Muscle of leg (tissue), 11 donors: Measurements from ENCODE around the gene ELL3. TPM values are rescaled to one million over a fixed set of nuclear protein-coding genes. Genes with fewer than 3 reads are reported as not detected.
"Not testable (repeated sequence)": the region's sequence is repeated elsewhere in the genome, so short reads cannot be mapped to it uniquely, and the experiment has no call there.

Source experiments
- DNase-seq: peaks from one replicate; pipeline ENCODE4 v3.0.0; 2013
- H3K27ac ChIP-seq: one replicate; pipeline ENCODE4 v1.5.1; 2013; ENCODE audit warnings: mild to moderate bottlenecking, low read length, control low read depth
- H3K27me3 ChIP-seq: one replicate; pipeline ENCODE4 v1.6.1; 2013; ENCODE audit warnings: low read length; ENCODE audit not compliant: control insufficient read depth, insufficient read depth
- H3K36me3 ChIP-seq: one replicate; pipeline ENCODE4 v1.6.1; 2013; ENCODE audit warnings: low read length; ENCODE audit not compliant: control insufficient read depth, insufficient read depth
- H3K4me1 ChIP-seq: one replicate; pipeline ENCODE4 v1.6.1; 2013; ENCODE audit warnings: low read length; ENCODE audit not compliant: control insufficient read depth, insufficient read depth
- H3K4me3 ChIP-seq: one replicate; pipeline ENCODE4 v1.5.1; 2013; ENCODE audit warnings: low read length, control low read depth
- H3K9me3 ChIP-seq: replicated peaks from 2 replicates; pipeline ENCODE4 v1.6.1; 2013; ENCODE audit warnings: low read depth, low read length; ENCODE audit not compliant: control insufficient read depth
- WGBS: methylation state at CpG from one replicate; pipeline ENCODE4 v1.1.5; 2013; ENCODE audit warnings: missing lambda C conversion rate; ENCODE audit not compliant: insufficient coverage; 5-methylcytosine and 5-hydroxymethylcytosine counted together
- polyA plus RNA-seq, 8 donors: library from polyadenylated mRNA; unstranded; fragments of 120-200 nt; gene quantifications; one replicate each; pipeline versions ENCODE4 v1.2.1 to v1.2.3, GENCODE V29; 2013; ENCODE audit warnings: inconsistent platforms in 1 of 8, low replicate concordance in 1 of 8; ENCODE audit not compliant: insufficient read length in 8 of 8, insufficient read depth in 1 of 8
- total RNA-seq: library from RNA; stranded (reverse); fragments of 120-200 nt; gene quantifications from one replicate; pipeline ENCODE4 v1.2.4, GENCODE V29; 2013

The ELL3 gene
- total and polyA plus RNA-seq, 9 donors = 1.9 to 4.2 (median 2.7) TPM

GRCh38 chr15:43728053-43728725, 48.6 kb downstream of the ELL3 start:
- not testable (repeated sequence) for H3K9me3 ChIP-seq, H3K4me3 ChIP-seq, H3K27me3 ChIP-seq, H3K4me1 ChIP-seq, H3K27ac ChIP-seq, H3K36me3 ChIP-seq, DNase-seq
- no CpG with 5 or more reads among the region's 1 CpG for WGBS

GRCh38 chr15:43726306-43726705, 50.5 kb downstream of the ELL3 start:
- not testable (repeated sequence) for H3K4me3 ChIP-seq, DNase-seq, H3K4me1 ChIP-seq, H3K36me3 ChIP-seq, H3K9me3 ChIP-seq, H3K27ac ChIP-seq, H3K27me3 ChIP-seq
- WGBS = no CpG with 5 or more reads among the region's 1 CpG

- Histone ChIP-seq H3K27me3 (no peaks in the 10 kb centered on the region), H3K9me3 (no peaks in the 10 kb centered on the region), H3K36me3 (no peaks in the 10 kb centered on the region), H3K4me3 (no peak overlapping the region), H3K4me1 (no peaks in the 10 kb centered on the region), H3K27ac (no peak overlapping the region)
- 90% methylated on average over 1 of the region's 4 CpGs for WGBS
- no peak for DNase-seq
Measured at GRCh38 chr15:43723151-43723550, 53.6 kb downstream of the ELL3 start.

Other genes with a start within 250 kb of the ELL3 start
- 6.1 TPM for gene PPIP5K1, start 186.8 kb downstream of the ELL3 start, total RNA-seq
- gene PPIP5K1, start 186.8 kb downstream of the ELL3 start, polyA plus RNA-seq = 1 to 10 TPM; 5.9 to 9.9 (median 7.0) TPM
- gene CKMT1B, start 182.9 kb downstream of the ELL3 start, total RNA-seq = not detected
- gene CKMT1B, start 182.9 kb downstream of the ELL3 start, polyA plus RNA-seq = 1 to 10 TPM in 1 of 8 donors, under 1 TPM in 1, not detected in 6; 0.34 to 1.4 TPM
- gene STRC, start 158.2 kb downstream of the ELL3 start, total RNA-seq = 0.09 TPM
- gene STRC, start 158.2 kb downstream of the ELL3 start, polyA plus RNA-seq = 1 to 10 TPM in 1 of 8 donors, under 1 TPM in 7; 0.09 to 1.6 (median 0.38) TPM
- gene CATSPER2, start 128.1 kb downstream of the ELL3 start, total RNA-seq = 0.93 TPM
- gene CATSPER2, start 128.1 kb downstream of the ELL3 start, polyA plus RNA-seq = 1 to 10 TPM in 6 of 8 donors, under 1 TPM in 2; 0.79 to 4.1 (median 1.3) TPM
- gene CKMT1A, start 83.1 kb downstream of the ELL3 start, total RNA-seq = not detected
- under 1 TPM in 3 of 8 donors, not detected in 5; 0.35 to 0.41 (median 0.38) TPM for gene CKMT1A, start 83.1 kb downstream of the ELL3 start, polyA plus RNA-seq
- gene PDIA3, start 30.5 kb downstream of the ELL3 start, total RNA-seq = 101 TPM
- gene PDIA3, start 30.5 kb downstream of the ELL3 start, polyA plus RNA-seq = 100 to 1,000 TPM; 217 to 381 (median 241) TPM
- gene SERF2, start 15.4 kb upstream of the ELL3 start, total RNA-seq = 650 TPM
- 100 to 1,000 TPM; 505 to 760 (median 671) TPM for gene SERF2, start 15.4 kb upstream of the ELL3 start, polyA plus RNA-seq
- gene SERINC4, start 23.3 kb upstream of the ELL3 start, total RNA-seq = 0.18 TPM
- gene SERINC4, start 23.3 kb upstream of the ELL3 start, polyA plus RNA-seq = under 1 TPM in 4 of 8 donors, not detected in 4; 0.41 to 0.59 (median 0.49) TPM
- gene HYPK, start 23.6 kb upstream of the ELL3 start, total RNA-seq = 3.9 TPM
- gene HYPK, start 23.6 kb upstream of the ELL3 start, polyA plus RNA-seq = 10 to 100 TPM in 5 of 8 donors, 1 to 10 TPM in 3; 5.4 to 20.3 (median 11.5) TPM
- 25.9 TPM for gene MFAP1, start 47.7 kb upstream of the ELL3 start, total RNA-seq
- gene MFAP1, start 47.7 kb upstream of the ELL3 start, polyA plus RNA-seq = 10 to 100 TPM; 31.0 to 42.2 (median 34.7) TPM
- 9.1 TPM for gene WDR76, start 50.0 kb upstream of the ELL3 start, total RNA-seq
- 10 to 100 TPM in 2 of 8 donors, 1 to 10 TPM in 6; 7.2 to 12.2 (median 8.8) TPM for gene WDR76, start 50.0 kb upstream of the ELL3 start, polyA plus RNA-seq